Adipocyte (in vitro differentiated cells): Measurements from ENCODE around the gene OCEL1.
"Not testable (repeated sequence)": the region's sequence is repeated elsewhere in the genome, so short reads cannot be mapped to it uniquely, and the experiment has no call there.

ENCODE experiments used
- DNase-seq: peaks from one replicate; pipeline ENCODE4 v3.0.0-alpha.2; 2015; ENCODE audit warnings: low read depth
- H3K27me3 ChIP-seq: replicated peaks from 2 replicates; pipeline ENCODE4 v1.7.0; 2013; ENCODE audit warnings: mild to moderate bottlenecking, low read length, moderate library complexity; ENCODE audit not compliant: control insufficient read depth, insufficient read depth
- H3K36me3 ChIP-seq: 2 replicates; pipeline ENCODE4 v1.7.0; 2013; ENCODE audit warnings: low read length, mild to moderate bottlenecking, moderate library complexity; ENCODE audit not compliant: control insufficient read depth, insufficient read depth, severe bottlenecking
- H3K4me1 ChIP-seq: 2 replicates; pipeline ENCODE4 v1.7.0; 2013; ENCODE audit warnings: mild to moderate bottlenecking, low read length, moderate library complexity; ENCODE audit not compliant: control insufficient read depth, insufficient read depth
- H3K4me3 ChIP-seq: 2 replicates; pipeline ENCODE4 v1.7.0; 2013; ENCODE audit warnings: mild to moderate bottlenecking, low read length, moderate library complexity
- H3K9ac ChIP-seq: 2 replicates; pipeline ENCODE4 v1.7.0; 2013; ENCODE audit warnings: mild to moderate bottlenecking, low read length, moderate library complexity
- H3K9me3 ChIP-seq: 2 replicates; pipeline ENCODE4 v1.7.0; 2013; ENCODE audit warnings: mild to moderate bottlenecking, low read length, moderate library complexity; ENCODE audit not compliant: control insufficient read depth

The OCEL1 gene

GRCh38 chr19:17226002-17226933, at the start of gene OCEL1:
Gene OCEL1, plus strand, starts transcription at chr19:17226226. Its CDS starts 22 bp downstream, at chr19:17226248.
- Histone ChIP-seq H3K9ac (peak within 1 kb of the TSS; percentile 85), H3K27me3 (no peaks in the 10 kb centered on the region), H3K36me3 (peaks cover 9% of the 10 kb centered on the region), H3K4me1 (peaks cover 4% of the 10 kb centered on the region), H3K4me3 (peak within 1 kb of the TSS; percentile 88), H3K9me3 (no peaks in the 10 kb centered on the region)
- peak; percentile 99 for DNase-seq

- no peak for DNase-seq
- no peaks in the 10 kb centered on the region for H3K4me1 ChIP-seq
- no peaks in the 10 kb centered on the region for H3K27me3 ChIP-seq
- H3K4me3 ChIP-seq, result no peak overlapping the region
- peaks cover 51% of the 10 kb centered on the region for H3K36me3 ChIP-seq
- no peak overlapping the region for H3K9ac ChIP-seq
- no peaks in the 10 kb centered on the region for H3K9me3 ChIP-seq
Measured at GRCh38 chr19:17178291-17178690, 47.7 kb upstream of the OCEL1 start.

GRCh38 chr19:17180997-17181702, 44.9 kb upstream of the OCEL1 start:
- peaks cover 62% of the 10 kb centered on the region for H3K36me3 ChIP-seq
- H3K27me3 ChIP-seq, result no peaks in the 10 kb centered on the region
- no peak for DNase-seq

GRCh38 chr19:17183271-17183761, 42.7 kb upstream of the OCEL1 start:
- Histone ChIP-seq H3K9me3 (no peaks in the 10 kb centered on the region), H3K4me1 (no peaks in the 10 kb centered on the region), H3K36me3 (peaks cover 60% of the 10 kb centered on the region), H3K27me3 (no peaks in the 10 kb centered on the region), H3K9ac (no peak overlapping the region), H3K4me3 (no peak overlapping the region)
- no peak for DNase-seq

More at GRCh38 chr19:17180997-17181702, 44.9 kb upstream of the OCEL1 start:
- no peak overlapping the region for H3K9ac ChIP-seq
- no peaks in the 10 kb centered on the region for H3K4me1 ChIP-seq
- H3K4me3 ChIP-seq, result no peak overlapping the region
- no peaks in the 10 kb centered on the region for H3K9me3 ChIP-seq

DNA sequence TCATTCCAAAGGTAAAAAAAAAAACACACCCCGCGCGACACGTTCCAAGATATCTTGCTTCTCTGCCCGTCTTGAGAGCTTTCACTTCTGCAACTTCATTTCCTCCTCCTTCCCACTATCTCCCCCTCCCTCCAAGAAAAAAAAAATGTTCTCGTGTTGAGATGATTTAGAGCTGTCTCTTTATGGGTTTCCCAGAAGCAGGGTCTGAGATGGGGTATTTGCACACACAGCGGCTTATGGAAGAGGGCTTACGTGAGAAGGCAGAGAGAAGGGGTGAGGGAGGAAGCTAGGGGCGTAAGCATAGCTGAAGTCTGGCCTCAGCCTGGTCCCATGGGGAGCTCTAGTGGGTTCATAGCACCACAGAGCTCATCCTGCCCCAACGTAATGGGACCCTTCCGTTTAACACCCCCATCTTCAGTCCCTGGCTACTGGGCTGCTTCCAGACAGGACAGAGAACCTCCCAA, 42.1 kb upstream of the OCEL1 start:
- Histone ChIP-seq H3K27me3 (no peaks in the 10 kb centered on the region), H3K36me3 (peaks cover 63% of the 10 kb centered on the region), H3K4me1 (no peaks in the 10 kb centered on the region), H3K4me3 (no peak overlapping the region), H3K9me3 (no peaks in the 10 kb centered on the region), H3K9ac (no peak overlapping the region)
- no peak for DNase-seq

- peaks cover 68% of the 10 kb centered on the region for H3K36me3 ChIP-seq
- DNase-seq, result no peak
- no peak overlapping the region for H3K9ac ChIP-seq
- no peak overlapping the region for H3K4me3 ChIP-seq
- no peaks in the 10 kb centered on the region for H3K9me3 ChIP-seq
- H3K4me1 ChIP-seq, result no peaks in the 10 kb centered on the region
- no peaks in the 10 kb centered on the region for H3K27me3 ChIP-seq
Measured at GRCh38 chr19:17184371-17184841, 41.6 kb upstream of the OCEL1 start.

- Histone ChIP-seq H3K4me3 (no peak overlapping the region), H3K36me3 (peaks cover 70% of the 10 kb centered on the region), H3K27me3 (no peaks in the 10 kb centered on the region), H3K9me3 (no peaks in the 10 kb centered on the region), H3K9ac (no peak overlapping the region), H3K4me1 (no peaks in the 10 kb centered on the region)
- DNase-seq, result no peak
Measured at GRCh38 chr19:17185590-17185989, 40.4 kb upstream of the OCEL1 start.

- H3K36me3 ChIP-seq, result peaks cover 73% of the 10 kb centered on the region
- not testable (repeated sequence) for DNase-seq, H3K4me3 ChIP-seq, H3K27me3 ChIP-seq, H3K9ac ChIP-seq, H3K9me3 ChIP-seq, H3K4me1 ChIP-seq
Measured at GRCh38 chr19:17191736-17192135, 34.3 kb upstream of the OCEL1 start.

DNA sequence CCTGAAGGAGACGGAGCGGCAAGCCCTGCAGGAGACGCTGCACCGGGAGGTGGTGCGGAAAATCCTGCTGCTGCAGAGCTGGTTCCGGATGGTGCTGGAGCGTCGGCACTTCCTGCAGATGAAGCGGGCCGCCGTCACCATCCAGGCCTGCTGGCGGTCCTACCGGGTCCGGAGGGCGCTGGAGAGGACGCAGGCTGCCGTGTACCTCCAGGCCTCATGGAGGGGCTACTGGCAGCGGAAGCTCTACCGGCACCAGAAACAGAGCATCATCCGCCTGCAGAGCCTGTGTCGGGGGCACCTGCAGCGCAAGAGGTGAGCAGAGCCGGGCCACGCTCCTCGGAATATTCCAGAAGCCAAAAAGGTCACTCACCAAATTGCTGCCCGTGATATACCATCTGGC, 33.3 kb upstream of the OCEL1 start:
- Histone ChIP-seq H3K9me3 (no peaks in the 10 kb centered on the region), H3K27me3 (no peaks in the 10 kb centered on the region), H3K9ac (no peak overlapping the region), H3K36me3 (peaks cover 70% of the 10 kb centered on the region), H3K4me3 (no peak overlapping the region), H3K4me1 (no peaks in the 10 kb centered on the region)
- no peak for DNase-seq

GRCh38 chr19:17194608-17195007, 31.4 kb upstream of the OCEL1 start:
- peaks cover 67% of the 10 kb centered on the region for H3K36me3 ChIP-seq
- DNase-seq, result no peak
- no peak overlapping the region for H3K9ac ChIP-seq
- H3K4me1 ChIP-seq, result no peaks in the 10 kb centered on the region
- H3K27me3 ChIP-seq, result no peaks in the 10 kb centered on the region
- no peak overlapping the region for H3K4me3 ChIP-seq
- no peaks in the 10 kb centered on the region for H3K9me3 ChIP-seq

- Histone ChIP-seq H3K9ac (no peak overlapping the region), H3K4me1 (no peaks in the 10 kb centered on the region), H3K9me3 (no peaks in the 10 kb centered on the region), H3K36me3 (peaks cover 69% of the 10 kb centered on the region), H3K4me3 (no peak overlapping the region), H3K27me3 (no peaks in the 10 kb centered on the region)
- no peak for DNase-seq
Measured at GRCh38 chr19:17195106-17195505, 30.9 kb upstream of the OCEL1 start.
